Inflammatory macrophage treated with lipopolysaccharide for 1 hour (primary cell): Measurements from ENCODE around the gene HLCS.

Experiments used
- DNase-seq, 2 donors: peaks; one replicate each; pipeline ENCODE4 v3.0.0-alpha.2; 2020 to 2022

Gene HLCS

DNA sequence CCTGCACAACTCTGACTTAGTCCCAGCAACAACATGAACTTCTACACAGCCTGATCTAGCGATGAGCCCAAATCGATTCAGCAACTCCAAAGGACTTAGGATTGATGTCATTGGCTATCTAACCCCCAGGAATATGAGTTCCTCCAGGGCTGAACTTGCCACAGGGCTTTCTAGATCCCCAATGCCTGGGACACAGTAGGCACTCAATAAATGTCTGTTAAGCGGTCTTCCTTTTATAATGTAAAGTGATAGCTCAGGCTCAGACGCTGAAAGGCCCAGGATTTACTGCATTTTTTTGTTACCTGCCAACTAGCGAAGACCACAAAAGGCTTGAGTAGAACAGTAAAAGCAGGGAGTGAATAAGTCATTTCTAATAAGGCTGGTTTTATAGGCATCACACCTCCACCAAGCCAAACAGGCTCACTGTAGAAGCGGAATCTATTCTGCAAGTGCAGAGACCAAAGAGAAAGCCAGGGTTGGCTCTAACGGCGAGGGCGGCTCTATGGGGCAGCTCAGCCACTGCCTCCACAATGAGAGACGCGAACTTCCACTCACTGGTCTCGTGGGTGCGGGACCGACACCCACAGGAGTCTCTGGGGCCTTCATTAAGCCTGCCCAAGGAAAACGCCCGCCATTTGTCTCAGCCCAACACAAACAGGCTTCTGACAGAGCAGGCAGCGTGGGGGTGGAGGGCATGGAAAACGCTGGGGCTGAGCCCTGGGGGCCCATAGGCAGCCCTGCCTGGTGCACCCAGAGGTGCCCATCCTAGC is 52.0 kb downstream of the HLCS start:
- no peak for DNase-seq

GRCh38 chr21:36913247-36914169 is 53.0 kb downstream of the HLCS start:
- no peak for DNase-seq

DNA sequence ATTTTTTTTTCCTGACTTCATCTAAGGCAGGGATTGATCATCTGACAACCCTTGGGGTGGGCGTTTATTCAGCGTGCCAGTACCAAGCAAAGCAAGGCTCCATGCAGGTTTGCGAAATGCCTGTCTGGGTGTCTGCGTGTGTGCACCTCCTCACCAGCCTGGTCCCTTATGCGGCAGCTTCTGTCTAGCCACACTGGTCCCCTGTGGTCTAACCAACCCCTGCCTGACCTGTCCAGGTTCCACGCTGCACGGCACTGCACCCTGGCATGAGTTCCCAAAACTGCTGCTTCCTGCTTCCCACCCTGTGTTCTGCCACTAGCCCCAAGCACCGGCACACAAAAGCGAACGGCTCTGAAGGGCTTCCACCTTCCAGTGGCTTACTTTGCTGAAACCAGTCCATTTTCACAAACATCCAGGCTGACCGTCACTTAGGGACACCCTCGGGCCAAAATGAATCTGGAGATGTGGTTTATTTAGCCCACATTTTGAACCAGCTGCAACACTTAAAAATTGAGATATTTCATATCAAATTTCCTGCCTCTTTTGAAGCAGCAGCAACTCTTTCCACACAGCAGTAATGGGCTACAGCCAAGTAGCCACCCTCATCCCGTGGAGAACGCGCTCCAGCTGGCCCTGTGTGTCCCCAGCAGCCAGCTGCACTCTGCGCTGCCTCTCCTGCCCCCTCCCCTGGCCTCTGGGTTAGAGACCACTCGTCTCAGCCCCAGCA is 55.7 kb downstream of the HLCS start:
- DNase-seq: no peak

- peak; percentile 57 to 79 for DNase-seq
Measured at GRCh38 chr21:36909901-36910561, 56.4 kb downstream of the HLCS start.

DNA sequence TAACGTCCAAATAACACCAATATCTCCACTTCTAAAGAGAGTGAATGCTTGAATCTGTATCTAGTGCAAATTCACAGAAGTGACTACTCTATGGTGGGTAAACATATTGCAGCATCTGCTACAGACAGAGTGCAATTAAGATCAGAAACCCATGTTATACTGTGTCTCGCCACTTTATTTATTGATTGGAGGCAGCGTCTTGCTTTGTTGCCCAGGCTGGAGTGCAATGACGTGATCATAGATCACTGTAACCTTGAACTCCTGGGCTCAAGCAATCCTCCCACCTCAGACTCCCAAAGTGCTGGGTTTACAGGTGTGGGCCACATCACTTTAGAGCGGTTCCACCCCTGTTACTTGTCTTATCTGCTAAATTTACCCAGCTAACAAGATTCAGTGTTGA is 57.0 kb downstream of the HLCS start:
- no peak for DNase-seq

- DNase-seq: no peak
Measured at GRCh38 chr21:36908260-36908908, 58.1 kb downstream of the HLCS start.

GRCh38 chr21:36904093-36904666 is 62.3 kb downstream of the HLCS start:
- DNase-seq: no peak

GRCh38 chr21:36902793-36903192 is 63.7 kb downstream of the HLCS start:
- no peak for DNase-seq

GRCh38 chr21:36902331-36902730 is 64.1 kb downstream of the HLCS start:
- DNase-seq: no peak

DNA sequence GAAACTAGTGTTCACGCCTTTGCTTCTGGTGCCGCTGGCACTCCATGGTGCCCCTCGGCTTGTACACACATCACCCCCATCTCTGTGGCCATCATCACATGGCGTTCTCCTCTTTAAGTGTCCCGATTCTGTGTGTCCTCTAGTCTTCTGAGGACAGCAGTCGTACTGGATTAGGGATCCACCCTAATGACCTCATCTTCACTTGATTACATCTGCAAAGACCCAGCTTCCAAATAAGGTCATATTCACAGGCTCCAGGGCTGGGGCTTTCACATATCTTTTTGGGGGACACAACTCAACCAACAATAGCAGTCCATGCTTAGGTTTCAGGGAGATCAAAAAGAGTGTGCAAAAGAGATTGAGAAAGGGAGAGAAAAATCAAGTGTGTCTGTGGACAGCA is 64.9 kb downstream of the HLCS start:
- DNase-seq: no peak

DNA sequence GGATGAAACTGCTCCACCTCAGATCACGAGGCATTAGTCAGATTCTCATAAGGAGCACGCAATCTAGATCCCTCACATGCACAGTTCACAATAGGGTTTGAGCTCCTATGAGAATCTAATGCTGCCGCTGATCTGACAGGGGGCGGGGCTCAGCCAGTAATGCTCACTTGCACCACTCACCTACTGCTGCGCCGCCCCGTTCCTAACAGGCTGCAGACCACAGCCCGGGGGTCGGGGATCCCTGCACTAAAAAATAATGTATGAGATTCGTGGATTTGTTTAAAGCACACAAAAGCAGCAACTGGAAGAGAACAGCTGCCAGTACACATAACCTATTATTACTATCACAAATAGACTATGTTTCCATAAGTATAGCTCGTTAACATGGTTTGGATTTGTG is 72.9 kb downstream of the HLCS start:
- DNase-seq: no peak

- no peak for DNase-seq
Measured at GRCh38 chr21:36892201-36892600, 74.3 kb downstream of the HLCS start.

DNA sequence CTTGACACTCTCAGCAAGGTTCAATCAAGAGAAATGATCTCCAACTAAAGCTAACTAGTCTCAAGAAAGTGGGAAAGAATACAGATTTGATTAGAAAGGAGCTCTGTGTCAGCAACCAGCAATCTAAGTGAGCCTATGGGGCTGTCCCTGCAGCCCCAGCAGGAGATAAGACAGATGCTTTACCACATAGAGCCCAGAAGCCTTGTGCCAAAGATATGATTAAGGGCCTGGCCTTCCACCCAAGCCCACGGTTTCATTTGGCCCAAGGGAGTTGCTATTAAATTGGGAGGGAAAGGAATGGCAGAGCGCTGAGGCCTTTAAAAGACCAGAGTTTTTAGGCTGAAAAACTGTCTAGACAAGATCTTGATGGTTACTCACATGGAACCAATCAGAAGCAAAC is 74.8 kb downstream of the HLCS start:
- no peak for DNase-seq

- no peak for DNase-seq
Measured at GRCh38 chr21:36891121-36891520, 75.3 kb downstream of the HLCS start.

- no peak for DNase-seq
Measured at GRCh38 chr21:36890086-36890485, 76.4 kb downstream of the HLCS start.

GRCh38 chr21:36889401-36889800 is 77.1 kb downstream of the HLCS start:
- no peak for DNase-seq

DNA sequence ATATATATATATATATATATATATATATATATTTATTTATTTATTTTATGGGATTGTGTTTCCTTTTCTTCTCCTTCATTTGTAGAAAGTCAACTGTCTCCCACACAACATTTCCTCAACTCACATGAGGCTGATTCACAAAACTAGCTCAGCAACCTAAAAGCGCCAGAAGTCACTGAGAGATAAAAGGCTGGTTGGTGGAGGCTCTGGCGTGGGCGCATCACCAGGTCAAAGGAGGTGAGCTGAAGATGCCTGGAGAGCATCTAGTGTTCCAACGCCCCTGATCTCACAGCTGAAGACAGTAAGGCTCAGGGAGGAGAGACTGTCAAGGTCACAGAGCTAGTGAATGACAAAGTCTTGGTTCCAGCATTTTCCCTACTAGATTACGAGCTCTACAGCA is 78.0 kb downstream of the HLCS start:
- DNase-seq: no peak

- no peak for DNase-seq
Measured at GRCh38 chr21:36887963-36888362, 78.5 kb downstream of the HLCS start.

DNA sequence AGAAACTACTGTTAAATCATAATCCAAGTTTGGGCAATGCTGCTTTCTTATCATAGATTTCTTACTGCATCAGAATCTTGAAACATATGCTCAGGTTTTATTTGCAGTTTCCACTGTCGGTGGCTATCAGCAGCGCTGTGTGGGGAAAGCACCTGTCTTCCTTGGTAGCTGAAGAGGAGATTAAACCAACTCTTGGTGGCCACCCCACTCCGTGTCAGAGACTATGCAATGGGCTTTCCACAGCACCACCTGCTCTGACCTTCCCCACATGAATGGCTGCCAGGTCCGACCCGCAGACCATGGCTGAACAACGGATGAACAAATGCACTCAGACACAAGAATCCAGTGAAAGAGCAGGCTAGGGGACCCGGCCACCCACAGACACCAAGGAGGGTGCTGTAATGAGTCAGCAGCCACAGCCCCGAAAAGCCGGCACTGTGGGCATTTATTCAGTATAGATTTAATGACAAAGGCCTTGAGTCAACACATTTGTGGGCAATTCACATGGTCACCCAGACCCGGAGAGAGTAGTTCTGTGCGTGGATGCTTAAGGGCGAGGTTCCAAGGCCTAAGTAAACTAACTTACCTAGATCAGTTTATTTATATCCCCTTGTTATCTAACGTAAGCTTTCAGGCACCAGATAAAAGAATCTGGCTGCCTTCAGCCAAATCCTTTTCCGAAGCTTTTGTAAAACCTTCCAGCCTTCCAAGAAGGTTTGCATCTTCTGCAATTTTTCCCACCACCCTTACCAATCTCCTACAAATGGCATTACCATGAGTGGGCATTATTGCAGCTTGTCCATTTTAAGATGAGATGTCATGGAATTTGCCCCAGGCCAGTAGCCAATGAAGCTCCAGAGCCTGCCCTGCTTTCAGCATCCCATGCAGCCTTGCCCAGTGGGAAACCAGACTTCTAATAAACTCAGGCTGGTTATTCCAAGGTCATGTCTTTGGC is 82.7 kb downstream of the HLCS start:
- DNase-seq: no peak

- DNase-seq: no peak
Measured at GRCh38 chr21:36882776-36883175, 83.7 kb downstream of the HLCS start.

DNA sequence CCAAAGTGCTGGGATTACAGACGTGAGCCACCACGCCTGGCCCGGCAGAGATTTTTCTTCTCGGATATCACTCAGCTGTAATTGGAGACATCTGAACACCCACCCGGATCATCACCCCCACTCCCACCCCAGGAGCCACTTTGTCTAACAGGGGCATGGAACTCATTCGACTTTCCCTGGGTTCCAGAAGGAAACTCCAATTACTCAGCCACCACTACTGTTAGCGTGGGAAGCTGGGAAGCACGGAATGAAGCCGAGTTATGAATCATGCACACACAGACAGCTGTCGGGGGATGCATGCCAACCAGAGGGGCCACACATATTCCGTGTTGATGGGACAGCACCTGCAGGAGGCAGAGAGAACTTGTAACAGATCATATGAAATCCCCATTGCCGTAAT is 85.2 kb downstream of the HLCS start:
- DNase-seq: no peak
